ENCODE results near the gene DCUN1D3.
"Not testable (repeated sequence)": the region's sequence is repeated elsewhere in the genome, so short reads cannot be mapped to it uniquely, and the experiment has no call there.

Gene DCUN1D3

GRCh38 chr16:20900299-20901067 lies at the start of gene DCUN1D3, which contains the start of gene LYRM1:
Gene DCUN1D3 (minus strand): TSS chr16:20900358. CDS start chr16:20862538, 37,820 bp downstream.
Gene LYRM1 (plus strand): TSS chr16:20900771. CDS start chr16:20915556, 14,785 bp downstream.
- DNase-seq (ENCODE audit: low spot score), result peak; percentile 88

DNA sequence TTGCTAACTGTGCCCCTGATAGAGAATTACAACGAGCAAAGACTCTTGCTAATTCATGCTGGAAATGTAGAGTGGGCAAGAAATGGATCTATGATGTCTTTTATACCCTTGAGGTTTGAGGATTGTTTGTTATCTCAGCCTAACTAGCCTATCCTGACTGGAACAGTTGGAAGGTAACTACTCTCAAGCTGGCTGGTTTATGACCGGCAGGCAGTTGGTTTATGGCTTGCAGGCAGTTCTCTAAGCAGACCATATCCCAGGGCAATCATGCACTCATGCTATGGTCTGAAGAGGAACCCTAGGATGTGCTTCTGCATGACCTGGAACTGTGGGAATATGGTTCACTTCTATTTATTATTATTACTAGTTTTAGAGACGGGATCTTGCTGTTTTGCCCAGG lies 49.5 kb upstream of the DCUN1D3 start:
- no peak for DNase-seq (ENCODE audit: low spot score)

- no peak for DNase-seq (ENCODE audit: low spot score)
Measured at GRCh38 chr16:20948444-20948843, 48.3 kb upstream of the DCUN1D3 start.

- DNase-seq (ENCODE audit: low spot score), result no peak
Measured at GRCh38 chr16:20946015-20946629, 46.0 kb upstream of the DCUN1D3 start.

DNA sequence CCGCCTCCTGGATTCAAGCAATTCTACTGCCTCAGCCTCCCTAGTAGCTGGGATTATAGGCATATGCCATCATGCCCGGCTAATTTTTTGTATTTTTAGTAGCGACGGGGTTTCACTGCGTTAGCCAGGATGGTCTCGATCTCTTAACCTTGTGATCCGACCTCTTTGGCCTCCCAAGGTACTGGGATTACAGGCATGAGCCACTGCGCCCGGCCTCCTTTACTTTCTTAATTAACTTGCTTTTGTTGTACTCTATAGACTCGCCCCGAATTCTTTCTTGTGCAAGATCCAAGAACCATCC lies 45.4 kb upstream of the DCUN1D3 start:
- DNase-seq (ENCODE audit: low spot score), result not testable (repeated sequence)

- DNase-seq (ENCODE audit: low spot score), result no peak
Measured at GRCh38 chr16:20944861-20945574, 44.9 kb upstream of the DCUN1D3 start.

- no peak for DNase-seq (ENCODE audit: low spot score)
Measured at GRCh38 chr16:20942256-20942655, 42.1 kb upstream of the DCUN1D3 start.

- DNase-seq (ENCODE audit: low spot score), result no peak
Measured at GRCh38 chr16:20941636-20941926, 41.4 kb upstream of the DCUN1D3 start.

DNA sequence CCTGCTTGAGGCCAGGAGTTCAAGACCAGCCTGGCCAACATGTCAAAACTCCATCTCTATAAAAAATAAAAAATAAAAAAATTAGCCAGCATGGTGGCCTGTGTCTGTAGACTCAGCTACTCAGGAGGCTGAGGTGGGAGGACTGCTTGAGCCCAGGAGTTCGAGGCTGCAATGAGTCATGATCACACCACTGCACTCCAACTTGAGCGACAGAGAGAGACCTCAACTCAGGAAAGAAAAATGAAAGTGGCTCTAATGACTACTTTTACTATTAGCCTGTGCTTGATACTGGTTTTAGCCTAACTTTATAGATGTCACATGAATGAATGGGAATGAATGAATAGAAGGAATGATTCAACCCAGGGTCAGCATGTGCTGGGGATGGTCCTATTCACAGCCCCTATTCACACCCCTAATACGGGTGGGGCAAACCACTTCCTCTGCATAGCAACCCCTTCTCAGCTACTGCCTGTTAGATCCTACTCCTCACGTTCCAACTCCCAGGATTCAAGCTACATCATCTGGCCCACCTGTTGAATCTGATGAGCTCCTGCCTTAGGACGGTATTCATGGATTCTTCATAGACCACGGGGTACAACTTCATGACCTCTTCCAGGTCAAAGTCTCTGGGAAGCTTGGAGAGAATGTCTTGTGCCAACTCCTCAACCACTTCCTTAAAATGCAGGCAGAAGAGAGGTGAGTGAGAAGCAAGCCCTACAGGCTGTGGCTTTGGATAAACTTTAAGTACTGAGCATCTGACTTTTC lies 40.9 kb upstream of the DCUN1D3 start:
- DNase-seq (ENCODE audit: low spot score), result no peak

DNA sequence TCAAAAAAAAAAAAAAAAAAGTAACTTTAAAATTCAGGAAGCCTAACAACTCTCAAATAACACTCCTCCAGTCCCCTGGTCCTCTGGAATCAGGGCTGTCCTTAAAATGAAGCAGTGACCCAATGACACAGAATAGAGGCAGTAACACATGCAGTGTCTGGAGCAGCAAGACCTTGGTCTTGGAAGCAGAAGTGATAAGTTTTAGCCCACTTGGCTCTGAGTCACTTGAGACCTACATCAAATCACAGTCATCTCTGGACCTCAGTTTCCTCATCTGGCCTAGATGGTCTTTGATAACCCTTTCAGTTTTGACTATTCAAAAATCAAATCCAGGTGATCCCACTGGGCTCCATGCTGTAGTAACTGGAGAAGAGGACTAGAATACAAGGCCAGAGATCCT lies 39.5 kb upstream of the DCUN1D3 start:
- DNase-seq (ENCODE audit: low spot score), result no peak

GRCh38 chr16:20938426-20938825 lies 38.3 kb upstream of the DCUN1D3 start:
- no peak for DNase-seq (ENCODE audit: low spot score)

GRCh38 chr16:20937736-20938135 lies 37.6 kb upstream of the DCUN1D3 start:
- no peak for DNase-seq (ENCODE audit: low spot score)

DNA sequence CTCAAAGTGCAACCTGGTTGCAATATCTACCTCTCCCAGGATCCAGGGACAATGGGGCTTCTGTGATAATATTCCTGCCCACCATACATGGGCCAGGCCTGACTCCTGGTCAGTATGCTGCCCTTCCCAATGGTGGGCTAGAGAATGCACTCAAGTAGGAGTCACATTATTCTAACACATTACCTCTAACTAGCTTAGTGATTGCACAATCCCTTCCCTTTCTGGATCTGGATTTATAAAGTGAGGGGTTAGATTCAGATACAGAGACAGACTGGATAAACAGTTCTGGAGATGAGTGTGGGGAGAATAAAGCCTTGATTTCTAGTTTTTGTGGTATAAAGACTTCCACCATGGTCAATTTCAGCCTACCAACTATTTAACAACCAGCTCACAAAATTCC lies 33.4 kb upstream of the DCUN1D3 start:
- DNase-seq (ENCODE audit: low spot score), result no peak

DNA sequence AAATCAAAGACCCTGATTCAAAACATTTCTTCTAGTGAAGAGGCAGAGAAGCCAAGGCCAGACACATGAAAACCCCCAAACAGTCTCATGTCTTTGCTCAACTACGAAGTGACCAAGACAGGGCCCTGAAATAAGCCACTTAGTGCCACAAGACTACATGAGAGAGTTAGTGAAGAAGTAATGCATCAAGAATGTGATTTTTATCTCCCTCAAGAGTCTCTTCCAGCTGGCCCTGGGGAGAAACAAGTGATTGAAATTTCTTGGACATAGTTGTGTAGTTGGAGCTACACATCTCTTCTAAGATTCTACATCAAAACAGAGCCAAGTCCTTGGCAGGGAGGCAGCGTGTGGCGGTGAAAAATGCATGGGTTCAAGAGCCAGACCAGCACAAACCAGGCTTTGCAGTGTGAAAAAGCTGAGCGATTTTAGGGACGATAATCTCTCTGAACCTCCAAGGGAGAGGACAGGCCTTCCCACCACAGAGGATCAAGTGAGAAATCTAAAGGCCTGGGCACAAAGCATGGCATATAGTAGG lies 31.0 kb upstream of the DCUN1D3 start:
- no peak for DNase-seq (ENCODE audit: low spot score)

DNA sequence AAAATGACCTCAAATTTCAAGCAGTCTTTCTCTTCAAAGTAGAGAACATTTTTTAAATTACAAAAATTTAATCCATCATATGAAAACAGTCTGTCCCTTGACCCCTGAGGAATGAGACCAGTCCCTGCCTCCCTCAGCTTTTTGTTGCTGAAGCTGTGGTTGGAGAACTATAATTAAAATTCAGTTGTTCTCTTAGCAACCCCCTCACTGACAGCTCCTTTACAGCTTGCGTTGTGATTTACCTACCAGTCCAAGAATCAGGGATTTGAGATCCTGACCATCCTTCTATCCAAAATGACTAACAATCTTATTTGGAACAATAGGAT lies 30.2 kb upstream of the DCUN1D3 start:
- DNase-seq (ENCODE audit: low spot score), result no peak

DNA sequence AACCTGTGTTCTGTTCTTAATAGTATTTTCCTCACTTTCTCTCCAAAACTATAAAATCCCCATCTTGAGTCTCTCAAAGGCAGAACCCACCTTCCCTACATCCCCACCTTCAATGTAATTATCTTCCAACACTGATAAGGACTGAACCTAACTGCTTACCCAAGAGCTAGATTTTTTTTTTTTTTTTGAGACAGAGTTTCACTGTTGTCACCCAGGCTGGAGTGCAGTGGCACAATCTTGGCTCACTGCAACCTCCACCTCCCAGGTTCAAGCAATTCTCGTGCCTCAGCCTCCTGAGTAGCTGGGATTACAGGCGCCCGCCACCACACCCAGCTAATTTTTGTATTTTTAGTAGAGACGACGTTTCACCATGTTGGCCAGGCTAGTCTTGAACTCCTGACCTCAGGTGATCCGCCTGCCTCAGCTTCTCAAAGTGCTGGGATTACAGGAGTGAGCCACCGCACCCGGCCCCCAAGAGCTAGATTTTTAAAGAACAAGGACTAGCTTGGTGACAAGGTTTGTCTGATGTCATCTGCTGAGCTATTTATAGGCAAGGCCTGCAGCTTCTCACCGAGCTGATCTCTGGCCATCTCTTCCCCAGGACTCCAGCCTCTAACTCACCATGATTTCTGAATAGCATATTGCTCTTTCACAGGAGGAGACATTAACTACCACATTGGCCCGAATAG lies 29.7 kb upstream of the DCUN1D3 start:
- not testable (repeated sequence) for DNase-seq (ENCODE audit: low spot score)

- no peak for DNase-seq (ENCODE audit: low spot score)
Measured at GRCh38 chr16:20928774-20929411, 28.7 kb upstream of the DCUN1D3 start.

- no peak for DNase-seq (ENCODE audit: low spot score)
Measured at GRCh38 chr16:20925751-20926150, 25.6 kb upstream of the DCUN1D3 start.

GRCh38 chr16:20923876-20924275 lies 23.7 kb upstream of the DCUN1D3 start:
- no peak for DNase-seq (ENCODE audit: low spot score)

DNA sequence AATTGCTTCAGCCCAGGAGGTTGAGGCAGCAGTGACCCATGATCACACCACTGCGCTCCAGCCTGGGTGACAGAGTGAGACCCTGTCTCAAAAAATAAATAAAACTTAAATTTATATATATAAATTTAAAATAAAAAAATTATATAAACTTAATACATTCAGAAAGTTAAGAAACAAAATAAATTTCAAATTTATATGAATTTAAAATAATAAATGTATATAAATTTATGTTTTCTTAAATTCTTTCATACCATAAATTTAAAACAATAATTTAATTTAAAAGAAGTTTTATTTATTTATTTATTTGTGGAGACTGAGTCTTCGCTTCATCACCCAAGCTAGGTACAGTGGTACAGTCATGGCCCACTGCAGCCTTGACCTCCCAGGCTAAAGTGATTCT lies 20.6 kb upstream of the DCUN1D3 start:
- DNase-seq (ENCODE audit: low spot score), result no peak

- DNase-seq (ENCODE audit: low spot score), result no peak
Measured at GRCh38 chr16:20920091-20920490, 19.9 kb upstream of the DCUN1D3 start.

Data from HuH-7.5 (cell line).